H1 (cell line): ENCODE results near the gene KRAS. TPM values are rescaled to one million over a fixed set of nuclear protein-coding genes. Genes with fewer than 3 reads are reported as not detected.

Experiments
- BCL11A ChIP-seq, 2 experiments: IDR thresholded peaks; one replicate each; pipeline ENCODE4 v1.6.1; 2011; ENCODE audit warnings: low read depth in 2 of 2, low read length in 2 of 2, mild to moderate bottlenecking in 2 of 2
- CBX5 ChIP-seq: fragments of 300-800, 300-1000 bp; sonication (generic); IDR thresholded peaks from 2 replicates; pipeline ENCODE4 v1.7.1; 2016; ENCODE audit warnings: antibody characterized with exemption, low read length, low read depth
- CBX8 ChIP-seq: fragments of 300-800, 300-1000 bp; sonication (generic); IDR thresholded peaks from 2 replicates; pipeline ENCODE4 v1.7.1; 2016; ENCODE audit warnings: low read depth, low read length, borderline replicate concordance
- CHD7 ChIP-seq: fragments of 300-600 bp; sonication (generic); IDR thresholded peaks from 2 replicates; pipeline ENCODE4 v1.7.1; 2012; ENCODE audit warnings: low read length, moderate library complexity, mild to moderate bottlenecking, inconsistent platforms; ENCODE audit not compliant: insufficient replicate concordance
- GTF2F1 ChIP-seq: IDR thresholded peaks from 2 replicates; pipeline ENCODE4 v1.6.1; 2012; ENCODE audit warnings: low read depth, low read length, improper control_type of control experiment, borderline replicate concordance
- PHF8 ChIP-seq: fragments of 200-600 bp; sonication (generic); conservative IDR thresholded peaks from 2 replicates; pipeline ENCODE4 v1.7.1; 2012; ENCODE audit warnings: low read depth, mild to moderate bottlenecking, inconsistent platforms, low read length, moderate library complexity
- TAF7 ChIP-seq: optimal IDR thresholded peaks from 2 replicates; pipeline ENCODE3; 2011; ENCODE audit warnings: low read depth, mild to moderate bottlenecking, inconsistent platforms, low read length, moderate library complexity, borderline replicate concordance
- TEAD4 ChIP-seq: IDR thresholded peaks from 2 replicates; pipeline ENCODE4 v1.6.1; 2012; ENCODE audit warnings: low read depth, low read length, inconsistent platforms, mixed read lengths
- polyA plus RNA-seq, 7 experiments: library from polyadenylated mRNA; depleted of rRNA in 3 of 7; stranded (reverse) in 5 of 7; unstranded in 2 of 7; fragments of >200 nt in 5 of 7; fragments of 200-250 nt in 2 of 7; gene quantifications; 1 replicate in 5 of 7; 2 replicates in 1 of 7; 4 replicates in 1 of 7; pipeline versions ENCODE4 v1.2.1 to v1.2.3, GENCODE V29; 2011 to 2013; ENCODE audit warnings: missing spikeins in 2 of 7, mixed read lengths in 2 of 7
- total RNA-seq: library from RNA; stranded (reverse); fragmentation: NEBNext Ultra II Directional; extraction: Animal tissue kit (Norgen Biotek cat#: 25700); gene quantifications from 2 replicates; pipeline ENCODE4 v1.2.1, GENCODE V29; 2021

KRAS gene
- total and polyA plus RNA-seq, 2 of the 8 experiments (the other 6 are each of a cell fraction or from before 2014, with no cell fraction given): 24.8 to 64.6 TPM

GRCh38 chr12:25293653-25294052 lies 42.9 kb upstream of the KRAS start (continued):
- TF ChIP-seq CHD7 (no peak), TEAD4 (no peak), CBX5 (no peak), TAF7 (no peak), BCL11A (IDR thresholded peaks at IDR 0.05; ENCODE audit: low read depth in 2 of 2, low read length in 2 of 2) (no peak), GTF2F1 (no peak), PHF8 (no peak), CBX8 (no peak)
